Measurements from ENCODE around the gene CSPG4. TPM values are rescaled to one million over a fixed set of nuclear protein-coding genes. Genes with fewer than 3 reads are reported as not detected.
A peak's percentile ranks its signal among the peaks of the same experiment; 100 is the strongest.

CSPG4 gene
- total and polyA plus RNA-seq, 2 donors (not counting 1 experiment from before 2014, with no cell fraction given), result 0.03 to 0.15 TPM

- H3K27ac Mint-ChIP-seq, result no peak overlapping the region
- ChIA-PET CTCF (interaction anchor here (0.6 to 1.6 kb wide), 6 partner anchors 38 to 106 kb away, joined by 3 to 6 read pairs (median 4); partner anchors contain the start of gene SNUPN), POLR2A (no interaction called here)
- H3K4me1 ChIP-seq (ENCODE audit: control insufficient read depth in 2 of 2, insufficient read depth in 2 of 2, low read length in 2 of 2), result peaks cover 3 to 9% of the 10 kb centered on the region in 2 donors
- H3K9ac ChIP-seq (ENCODE audit: low read length), result no peak overlapping the region
- peaks cover 21% of the 10 kb centered on the region for H3K4me1 Mint-ChIP-seq
- DNase-seq (no peak), ATAC-seq (ENCODE audit: low read depth) (no peak)
- no peak overlapping the region for H3K27ac ChIP-seq (ENCODE audit: low read length in 2 of 2)
- H3K4me3 Mint-ChIP-seq, result no peak overlapping the region
- intact Hi-C loops (cut with micrococcal nuclease), result loop anchor here (2.0 to 10.0 kb wide), 3 partner anchors 45 to 1357 kb away; partner anchors contain the start of gene FBXO22
- H3K36me3 ChIP-seq (replicated peaks in 1 of 2; ENCODE audit: control extremely low read depth in 1 of 2, control insufficient read depth in 1 of 2, extremely low read depth in 1 of 2, insufficient read depth in 2 of 2, low read length in 1 of 2), result no peaks in the 10 kb centered on the region
- H3K79me2 ChIP-seq (ENCODE audit: control insufficient read depth, insufficient read depth, low read length), result no peaks in the 10 kb centered on the region
- no peaks in the 10 kb centered on the region for H3K9me3 ChIP-seq (ENCODE audit: control extremely low read depth in 1 of 3, control insufficient read depth in 2 of 3, insufficient read depth in 1 of 3, low read length in 2 of 3)
- no peaks in the 10 kb centered on the region for H4K20me1 ChIP-seq (ENCODE audit: control insufficient read depth, insufficient read depth, low read length, poor library complexity, severe bottlenecking)
- no peaks in the 10 kb centered on the region for H3K9me3 Mint-ChIP-seq (ENCODE audit: insufficient read depth)
- peaks cover 17% of the 10 kb centered on the region for H3K27me3 Mint-ChIP-seq
- peak overlapping the region; percentile 20 for H3K4me2 ChIP-seq (replicated peaks; ENCODE audit: low read depth, low read length, poor library complexity, severe bottlenecking)
- WGBS (ENCODE audit: insufficient coverage), result 22% methylated on average over 10 of the region's 16 CpGs
- no peak overlapping the region for H3K4me3 ChIP-seq (ENCODE audit: control extremely low read depth in 1 of 5, extremely low read depth in 1 of 5, insufficient read depth in 1 of 5, low read depth in 2 of 5, low read length in 4 of 5)
- TF ChIP-seq CTCF (IDR thresholded peaks at IDR 0.05) (no peak), EZH2 (IDR thresholded peaks at IDR 0.05; ENCODE audit: borderline replicate concordance, insufficient read depth, low read depth, low read length, poor library complexity, severe bottlenecking) (no peak)
- H2AFZ ChIP-seq (ENCODE audit: insufficient read depth, low read depth, low read length, poor library complexity, severe bottlenecking), result peak overlapping the region; percentile 33
- H3K27me3 ChIP-seq (replicated peaks in 1 of 4; ENCODE audit: control extremely low read depth in 1 of 4, control insufficient read depth in 3 of 4, insufficient read depth in 4 of 4, low read length in 3 of 4), result peaks cover 0 to 14% (median 4%) of the 10 kb centered on the region in 4 experiments
These were observed 19.6 kb upstream of the CSPG4 start for GRCh38 chr15:75732177-75732808.
